Sigmoid colon (tissue), 7 donors: ENCODE data around the gene ECD. TPM values are rescaled to one million over a fixed set of nuclear protein-coding genes. Genes with fewer than 3 reads are reported as not detected.

ENCODE experiments used
- DNase-seq: peaks from one replicate; pipeline ENCODE4 v3.0.0-alpha.2; 2019
- H3K27ac ChIP-seq, 4 donors: fragments of 200-600 bp; sonication (generic); one replicate each; pipeline ENCODE4 v1.5.1; 2016 to 2019; ENCODE audit warnings: mild to moderate bottlenecking in 1 of 4
- H3K27me3 ChIP-seq, 3 donors: fragments of 200-600 bp; sonication (generic); one replicate each; pipeline ENCODE4 v1.5.1; 2019; ENCODE audit warnings: mild to moderate bottlenecking in 1 of 3
- H3K36me3 ChIP-seq, 4 donors: fragments of 200-600 bp; sonication (generic); one replicate each; pipeline ENCODE4 v1.5.1; 2016 to 2019
- H3K4me1 ChIP-seq, 4 donors: fragments of 200-600 bp; sonication (generic); one replicate each; pipeline ENCODE4 v1.5.1; 2017 to 2019
- H3K4me3 ChIP-seq, 4 donors: fragments of 200-600 bp; sonication (generic); one replicate each; pipeline ENCODE4 v1.5.1; 2017 to 2019; ENCODE audit warnings: mild to moderate bottlenecking in 2 of 4, moderate library complexity in 1 of 4
- H3K9me3 ChIP-seq, 4 donors: fragments of 200-600 bp in 3 of 4; sonication (generic) in 3 of 4; one replicate each; pipeline versions ENCODE4 v1.5.1 to v1.6.1; 2013 to 2019
- EP300 ChIP-seq, 4 donors: sonication (generic); formaldehyde crosslinking; IDR thresholded peaks; one replicate each; pipeline ENCODE4 v1.6.1; 2017; ENCODE audit warnings: antibody characterized with exemption in 4 of 4
- POLR2A ChIP-seq, 2 donors: fragments of 450-650 bp; IDR thresholded peaks; one replicate each; pipeline ENCODE4 v1.6.1; 2016; ENCODE audit warnings: antibody characterized with exemption in 2 of 2, mild to moderate bottlenecking in 2 of 2, moderate library complexity in 2 of 2
- POLR2AphosphoS5 ChIP-seq, 4 donors: sonication (generic); formaldehyde crosslinking; IDR thresholded peaks; one replicate each; pipeline ENCODE4 v1.6.1; 2017; ENCODE audit warnings: antibody characterized with exemption in 4 of 4
- WGBS, 2 donors: extraction: QIAGEN DNeasy Blood & Tissue Kit; methylation state at CpG; one replicate each; pipeline ENCODE4 v1.1.7; 2013; 5-methylcytosine and 5-hydroxymethylcytosine counted together
- intact Hi-C: fragments of 100-400 bp; cut with DNase I; formaldehyde crosslinking; loops from one replicate; pipeline ENCODE4 v1.15.1; 2023
- polyA plus RNA-seq, 3 donors: library from polyadenylated mRNA; stranded (reverse); fragments of 200-250 nt; gene quantifications; one replicate each; pipeline ENCODE4 v1.2.3, GENCODE V29; 2013
- total RNA-seq, 4 donors: library from RNA; depleted of rRNA; stranded (reverse); fragments of >200 nt; gene quantifications; one replicate each; pipeline ENCODE4 v1.1.0, GENCODE V29; 2016
- TF ChIP-seq, protein P1 (sequence below), 4 experiments: fragments of 450-650 bp in 3 of 4; fragments of 200-600 bp in 1 of 4; IDR thresholded peaks; one replicate each; pipeline ENCODE4 v1.5.1; 2016 to 2019; ENCODE audit warnings: antibody characterized with exemption in 4 of 4, mild to moderate bottlenecking in 3 of 4, moderate library complexity in 2 of 4
- donor health status: healthy with polysubstance abuse.
- donor health status: Bipolar disorder and iron deficiency.
- donor health status: healthy.

The ECD gene
- total and polyA plus RNA-seq, 7 donors, result 7.6 to 39.1 (median 28.0) TPM

DNA sequence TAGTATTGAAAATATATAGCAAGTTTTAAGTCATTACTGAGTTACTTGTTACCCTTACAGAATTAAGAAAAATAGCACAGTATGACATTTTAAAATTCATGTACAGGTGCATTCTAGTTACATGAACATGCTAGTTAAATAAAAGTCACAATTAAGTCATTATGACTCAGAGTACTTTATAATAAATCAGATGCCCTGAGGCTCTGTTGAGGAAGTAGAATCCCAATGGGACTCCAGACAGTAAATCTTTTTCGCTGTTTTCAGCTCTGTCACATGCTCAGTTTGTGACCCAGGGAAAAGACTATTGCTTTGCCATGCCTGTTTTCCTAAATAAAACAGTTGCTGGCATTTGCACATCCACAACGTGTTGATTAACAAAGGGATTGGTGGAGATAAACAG, 36.5 kb downstream of the ECD start:
- TF ChIP-seq POLR2AphosphoS5 (IDR thresholded peaks at IDR 0.05) (no peak), EP300 (IDR thresholded peaks at IDR 0.05) (no peak), POLR2A (IDR thresholded peaks at IDR 0.05) (no peak)
- TF ChIP-seq, protein P1, sequence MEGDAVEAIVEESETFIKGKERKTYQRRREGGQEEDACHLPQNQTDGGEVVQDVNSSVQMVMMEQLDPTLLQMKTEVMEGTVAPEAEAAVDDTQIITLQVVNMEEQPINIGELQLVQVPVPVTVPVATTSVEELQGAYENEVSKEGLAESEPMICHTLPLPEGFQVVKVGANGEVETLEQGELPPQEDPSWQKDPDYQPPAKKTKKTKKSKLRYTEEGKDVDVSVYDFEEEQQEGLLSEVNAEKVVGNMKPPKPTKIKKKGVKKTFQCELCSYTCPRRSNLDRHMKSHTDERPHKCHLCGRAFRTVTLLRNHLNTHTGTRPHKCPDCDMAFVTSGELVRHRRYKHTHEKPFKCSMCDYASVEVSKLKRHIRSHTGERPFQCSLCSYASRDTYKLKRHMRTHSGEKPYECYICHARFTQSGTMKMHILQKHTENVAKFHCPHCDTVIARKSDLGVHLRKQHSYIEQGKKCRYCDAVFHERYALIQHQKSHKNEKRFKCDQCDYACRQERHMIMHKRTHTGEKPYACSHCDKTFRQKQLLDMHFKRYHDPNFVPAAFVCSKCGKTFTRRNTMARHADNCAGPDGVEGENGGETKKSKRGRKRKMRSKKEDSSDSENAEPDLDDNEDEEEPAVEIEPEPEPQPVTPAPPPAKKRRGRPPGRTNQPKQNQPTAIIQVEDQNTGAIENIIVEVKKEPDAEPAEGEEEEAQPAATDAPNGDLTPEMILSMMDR (IDR thresholded peaks at IDR 0.05), result no peak
- H3K4me1 ChIP-seq, result no peaks in the 10 kb centered on the region
- intact Hi-C loops, result no loop called here
- H3K4me3 ChIP-seq, result no peak overlapping the region
- H3K27ac ChIP-seq, result no peak overlapping the region
- H3K9me3 ChIP-seq, result no peaks in the 10 kb centered on the region
- DNase-seq, result no peak
- no peaks in the 10 kb centered on the region for H3K27me3 ChIP-seq
- 67 to 79% methylated on average over 2 of the region's 2 CpGs for WGBS, 2 donors
- peaks cover 0 to 100% (median 38%) of the 10 kb centered on the region in 4 donors for H3K36me3 ChIP-seq

GRCh38 chr10:73126343-73126742, 41.5 kb downstream of the ECD start:
- intact Hi-C loops, result no loop called here
- H3K27ac ChIP-seq, result no peak overlapping the region
- no peaks in the 10 kb centered on the region for H3K9me3 ChIP-seq
- H3K4me3 ChIP-seq, result no peak overlapping the region
- TF ChIP-seq, protein P1 (IDR thresholded peaks at IDR 0.05), result no peak
- TF ChIP-seq POLR2AphosphoS5 (IDR thresholded peaks at IDR 0.05) (no peak), EP300 (IDR thresholded peaks at IDR 0.05) (no peak), POLR2A (IDR thresholded peaks at IDR 0.05) (no peak)
- DNase-seq, result no peak
- peaks cover 0 to 91% (median 13%) of the 10 kb centered on the region in 4 donors for H3K36me3 ChIP-seq
- no peaks in the 10 kb centered on the region for H3K27me3 ChIP-seq
- no peaks in the 10 kb centered on the region for H3K4me1 ChIP-seq
- WGBS, 2 donors, result 99 to 100% methylated on average over 2 of the region's 2 CpGs

DNA sequence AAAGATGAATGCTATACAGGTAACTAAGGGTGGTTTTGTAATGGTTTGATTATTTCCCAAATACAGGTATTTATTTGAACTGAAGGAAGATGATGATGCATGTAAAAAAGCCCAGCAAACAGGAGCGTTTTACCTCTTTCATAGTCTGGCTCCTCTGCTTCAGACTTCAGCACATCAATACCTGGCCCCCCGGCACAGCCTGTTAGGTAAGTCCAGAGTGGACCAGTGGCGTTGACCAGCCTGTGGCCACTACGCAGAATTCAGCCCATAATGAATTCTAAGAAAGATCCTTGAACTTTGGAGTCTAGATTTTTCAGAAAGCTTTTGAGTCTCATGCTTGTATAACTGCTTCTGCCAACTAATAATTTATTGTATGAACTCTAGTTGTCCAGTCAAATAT, 47.9 kb downstream of the ECD start:
- H3K27ac ChIP-seq, result no peak overlapping the region
- TF ChIP-seq POLR2AphosphoS5 (IDR thresholded peaks at IDR 0.05) (no peak), EP300 (IDR thresholded peaks at IDR 0.05) (no peak), POLR2A (IDR thresholded peaks at IDR 0.05) (no peak)
- TF ChIP-seq, protein P1 (IDR thresholded peaks at IDR 0.05), result no peak
- WGBS, 2 donors, result 93 to 96% methylated on average over 4 of the region's 4 CpGs
- no peak overlapping the region for H3K4me3 ChIP-seq
- no peak for DNase-seq
- H3K4me1 ChIP-seq, result no peaks in the 10 kb centered on the region
- H3K36me3 ChIP-seq, result peaks cover 0 to 44% (median under 1%) of the 10 kb centered on the region in 4 donors
- no peaks in the 10 kb centered on the region for H3K9me3 ChIP-seq
- intact Hi-C loops, result no loop called here
- no peaks in the 10 kb centered on the region for H3K27me3 ChIP-seq

GRCh38 chr10:73119457-73119856, 48.4 kb downstream of the ECD start:
- no peak for TF ChIP-seq POLR2A (IDR thresholded peaks at IDR 0.05)
- no peak for TF ChIP-seq POLR2AphosphoS5 (IDR thresholded peaks at IDR 0.05)
- TF ChIP-seq, protein P1 (IDR thresholded peaks at IDR 0.05), result no peak
- no peak for TF ChIP-seq EP300 (IDR thresholded peaks at IDR 0.05)
- intact Hi-C loops, result no loop called here
- no peaks in the 10 kb centered on the region for H3K4me1 ChIP-seq
- peaks cover 0 to 40% (median 0%) of the 10 kb centered on the region in 4 donors for H3K36me3 ChIP-seq
- no peaks in the 10 kb centered on the region for H3K9me3 ChIP-seq
- no peak for DNase-seq
- H3K4me3 ChIP-seq, result no peak overlapping the region
- WGBS, 2 donors, result 71 to 83% methylated on average over 1 of the region's 1 CpG
- no peaks in the 10 kb centered on the region for H3K27me3 ChIP-seq
- no peak overlapping the region for H3K27ac ChIP-seq
